Astrocyte (in vitro differentiated cells and primary cell): Measurements from ENCODE around the gene POMT2. TPM values are rescaled to one million over a fixed set of nuclear protein-coding genes. Genes with fewer than 3 reads are reported as not detected.

Source experiments
- DNase-seq: peaks from one replicate; pipeline ENCODE4 v3.0.0-alpha.2; 2010; ENCODE audit warnings: low read depth
- FAIRE-seq: peaks from 2 replicates; lab custom pipeline; 2011; peaks lifted over from hg19 to GRCh38; lab: Jason Lieb, UNC
- H2AFZ ChIP-seq: 2 replicates; pipeline ENCODE4 v1.6.0; 2012; ENCODE audit warnings: low read depth, low read length, inconsistent platforms
- H3K27ac ChIP-seq: 2 replicates; pipeline ENCODE4 v1.5.1; 2011; ENCODE audit warnings: low read depth, low read length, inconsistent platforms
- H3K27me3 ChIP-seq: 2 replicates; pipeline ENCODE4 v1.6.0; 2011; ENCODE audit warnings: low read length, inconsistent platforms; ENCODE audit not compliant: insufficient read depth
- H3K36me3 ChIP-seq: 2 replicates; pipeline ENCODE4 v1.5.1; 2011; ENCODE audit warnings: low read length, inconsistent platforms; ENCODE audit not compliant: insufficient read depth
- H3K4me1 ChIP-seq: 2 replicates; pipeline ENCODE4 v1.5.1; 2011; ENCODE audit warnings: low read length, inconsistent platforms; ENCODE audit not compliant: insufficient read depth
- H3K4me2 ChIP-seq: 2 replicates; pipeline ENCODE4 v1.6.0; 2012; ENCODE audit warnings: low read length, inconsistent platforms
- H3K4me3 ChIP-seq: 2 replicates; pipeline ENCODE4 v1.5.1; 2011; ENCODE audit warnings: low read depth, mild to moderate bottlenecking, low read length, inconsistent platforms; ENCODE audit not compliant: insufficient read depth
- H3K79me2 ChIP-seq: 2 replicates; pipeline ENCODE4 v1.6.0; 2012; ENCODE audit warnings: mild to moderate bottlenecking, low read length, inconsistent platforms; ENCODE audit not compliant: insufficient read depth
- H3K9ac ChIP-seq: 2 replicates; pipeline ENCODE4 v1.6.0; 2012; ENCODE audit warnings: mild to moderate bottlenecking, low read length, inconsistent platforms
- H3K9me3 ChIP-seq: 2 replicates; pipeline ENCODE4 v1.5.1; 2012; ENCODE audit warnings: low read depth, mild to moderate bottlenecking, low read length, inconsistent platforms; ENCODE audit not compliant: insufficient read depth
- H4K20me1 ChIP-seq: 2 replicates; pipeline ENCODE4 v1.6.0; 2012; ENCODE audit warnings: low read length, inconsistent platforms; ENCODE audit not compliant: insufficient read depth
- H3K27ac Mint-ChIP-seq: one replicate; pipeline ENCODE4 v1.8.0; 2021; ENCODE audit warnings: mild to moderate bottlenecking, mixed read lengths; ENCODE audit not compliant: unreplicated experiment
- H3K27me3 Mint-ChIP-seq: one replicate; pipeline ENCODE4 v1.8.0; 2021; ENCODE audit warnings: low read depth, mixed read lengths; ENCODE audit not compliant: unreplicated experiment
- H3K36me3 Mint-ChIP-seq: one replicate; pipeline ENCODE4 v1.8.0; 2021; ENCODE audit warnings: low read depth, mixed read lengths; ENCODE audit not compliant: unreplicated experiment
- H3K4me1 Mint-ChIP-seq: one replicate; pipeline ENCODE4 v1.8.0; 2021; ENCODE audit warnings: low read depth, mixed read lengths; ENCODE audit not compliant: unreplicated experiment
- H3K4me3 Mint-ChIP-seq: one replicate; pipeline ENCODE4 v1.8.0; 2021; ENCODE audit warnings: mild to moderate bottlenecking, moderate library complexity, mixed read lengths; ENCODE audit not compliant: unreplicated experiment
- H3K9me3 Mint-ChIP-seq: one replicate; pipeline ENCODE4 v1.8.0; 2021; ENCODE audit warnings: mild to moderate bottlenecking, mixed read lengths; ENCODE audit not compliant: unreplicated experiment
- EZH2 ChIP-seq: IDR thresholded peaks from 2 replicates; pipeline ENCODE4 v1.6.1; 2012; ENCODE audit warnings: mild to moderate bottlenecking, low read length, inconsistent platforms; ENCODE audit not compliant: insufficient read depth
- total RNA-seq: library from RNA; stranded (reverse); gene quantifications from 2 replicates; pipeline ENCODE4 v1.2.1, GENCODE V29; 2021
- TF ChIP-seq, protein P1 (sequence below): IDR thresholded peaks from 2 replicates; pipeline ENCODE4 v1.5.1; 2011; ENCODE audit warnings: low read depth, mild to moderate bottlenecking, inconsistent platforms, low read length, moderate library complexity; ENCODE audit not compliant: insufficient read depth

POMT2 gene
- total RNA-seq, 1 donor from 2014 or later = 53.4 TPM

DNA sequence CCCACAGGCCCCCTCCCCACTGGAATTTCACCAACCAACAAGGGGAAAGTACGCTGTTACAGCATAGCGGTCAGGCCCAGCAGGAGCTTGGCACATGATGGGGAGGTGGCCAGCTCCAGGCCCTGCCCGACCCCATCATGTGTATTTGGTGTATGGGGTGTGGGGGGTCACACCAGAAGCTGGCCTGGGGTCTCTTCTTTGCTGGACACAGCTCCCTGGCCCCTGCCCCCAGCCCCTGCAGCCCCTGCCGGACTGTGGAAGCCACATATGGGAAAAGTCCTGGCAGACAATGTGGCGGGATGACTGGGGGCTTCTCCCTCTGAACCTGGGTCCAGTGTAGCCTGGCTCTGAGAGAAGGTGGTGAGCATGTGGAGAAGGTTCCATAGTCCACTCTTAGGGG is 62.1 kb downstream of the POMT2 start:
- no peaks in the 10 kb centered on the region for H3K4me1 ChIP-seq
- Mint-ChIP-seq H3K9me3 (no peaks in the 10 kb centered on the region), H3K27me3 (peaks cover 43% of the 10 kb centered on the region), H3K4me3 (no peak overlapping the region), H3K27ac (no peak overlapping the region), H3K36me3 (peaks cover 8% of the 10 kb centered on the region), H3K4me1 (peaks cover 2% of the 10 kb centered on the region)
- H3K9me3 ChIP-seq = no peaks in the 10 kb centered on the region
- H3K4me3 ChIP-seq = no peak overlapping the region
- no peak overlapping the region for H3K4me2 ChIP-seq
- DNase-seq (no peak), FAIRE-seq (no peak)
- H3K9ac ChIP-seq = no peak overlapping the region
- no peaks in the 10 kb centered on the region for H3K79me2 ChIP-seq
- H3K36me3 ChIP-seq = no peaks in the 10 kb centered on the region
- TF ChIP-seq, protein P1, sequence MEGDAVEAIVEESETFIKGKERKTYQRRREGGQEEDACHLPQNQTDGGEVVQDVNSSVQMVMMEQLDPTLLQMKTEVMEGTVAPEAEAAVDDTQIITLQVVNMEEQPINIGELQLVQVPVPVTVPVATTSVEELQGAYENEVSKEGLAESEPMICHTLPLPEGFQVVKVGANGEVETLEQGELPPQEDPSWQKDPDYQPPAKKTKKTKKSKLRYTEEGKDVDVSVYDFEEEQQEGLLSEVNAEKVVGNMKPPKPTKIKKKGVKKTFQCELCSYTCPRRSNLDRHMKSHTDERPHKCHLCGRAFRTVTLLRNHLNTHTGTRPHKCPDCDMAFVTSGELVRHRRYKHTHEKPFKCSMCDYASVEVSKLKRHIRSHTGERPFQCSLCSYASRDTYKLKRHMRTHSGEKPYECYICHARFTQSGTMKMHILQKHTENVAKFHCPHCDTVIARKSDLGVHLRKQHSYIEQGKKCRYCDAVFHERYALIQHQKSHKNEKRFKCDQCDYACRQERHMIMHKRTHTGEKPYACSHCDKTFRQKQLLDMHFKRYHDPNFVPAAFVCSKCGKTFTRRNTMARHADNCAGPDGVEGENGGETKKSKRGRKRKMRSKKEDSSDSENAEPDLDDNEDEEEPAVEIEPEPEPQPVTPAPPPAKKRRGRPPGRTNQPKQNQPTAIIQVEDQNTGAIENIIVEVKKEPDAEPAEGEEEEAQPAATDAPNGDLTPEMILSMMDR = no peak
- no peak overlapping the region for H2AFZ ChIP-seq
- H3K27me3 ChIP-seq = peaks cover 10% of the 10 kb centered on the region
- no peak overlapping the region for H3K27ac ChIP-seq
- no peaks in the 10 kb centered on the region for H4K20me1 ChIP-seq

DNA sequence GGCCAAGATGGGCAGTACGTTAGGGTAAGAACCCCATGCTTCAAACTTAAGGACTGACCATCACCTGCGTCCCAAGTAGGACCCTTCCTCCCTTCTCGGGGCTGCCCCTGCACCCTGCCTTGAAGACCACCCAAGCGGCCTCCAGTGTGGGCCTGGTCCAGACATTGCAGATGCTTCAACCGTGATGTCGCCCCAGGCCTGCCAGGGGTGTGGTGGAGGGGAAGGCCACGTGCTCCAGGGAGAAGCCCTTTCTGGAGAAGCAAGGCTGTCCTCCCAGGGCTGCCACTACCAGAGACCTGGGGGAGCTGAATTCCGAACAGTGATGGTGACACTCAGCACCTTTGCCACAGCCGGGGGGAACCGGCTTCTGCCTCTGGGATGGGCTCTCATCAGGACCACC is 63.0 kb downstream of the POMT2 start:
- no peaks in the 10 kb centered on the region for H3K4me1 ChIP-seq
- H4K20me1 ChIP-seq = no peaks in the 10 kb centered on the region
- H3K36me3 ChIP-seq = no peaks in the 10 kb centered on the region
- H3K79me2 ChIP-seq = no peaks in the 10 kb centered on the region
- peaks cover 8% of the 10 kb centered on the region for H3K27me3 ChIP-seq
- H3K4me2 ChIP-seq = no peak overlapping the region
- H2AFZ ChIP-seq = no peak overlapping the region
- DNase-seq (no peak), FAIRE-seq (no peak)
- H3K4me3 ChIP-seq = no peak overlapping the region
- H3K4me1 Mint-ChIP-seq = peaks cover 2% of the 10 kb centered on the region
- no peaks in the 10 kb centered on the region for H3K9me3 Mint-ChIP-seq
- H3K4me3 Mint-ChIP-seq = no peak overlapping the region
- H3K27ac Mint-ChIP-seq = no peak overlapping the region
- no peak overlapping the region for H3K27ac ChIP-seq
- H3K27me3 Mint-ChIP-seq = peaks cover 34% of the 10 kb centered on the region
- H3K9ac ChIP-seq = no peak overlapping the region
- TF ChIP-seq, protein P1 = no peak
- no peak for TF ChIP-seq EZH2
- peaks cover 14% of the 10 kb centered on the region for H3K36me3 Mint-ChIP-seq
- H3K9me3 ChIP-seq = no peaks in the 10 kb centered on the region

DNA sequence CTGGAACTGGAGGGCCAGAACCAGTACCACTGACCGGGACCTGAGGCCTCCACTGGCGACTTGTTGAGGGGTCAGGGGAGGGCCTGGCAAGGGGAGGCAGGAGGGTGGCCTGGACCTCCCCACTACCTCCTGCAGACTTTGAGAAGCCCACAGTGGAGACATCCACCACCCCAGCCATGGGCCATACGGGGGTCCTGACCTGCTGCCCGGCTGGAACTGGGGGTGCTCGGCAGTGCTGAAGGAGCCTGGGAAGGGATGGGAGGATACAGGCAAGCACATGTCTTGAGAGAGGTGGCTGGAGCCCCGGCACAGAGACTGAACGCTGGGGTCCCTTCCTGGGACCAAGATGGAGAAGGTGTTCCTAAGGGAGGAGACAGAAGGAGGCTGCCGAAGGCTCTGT is 64.0 kb downstream of the POMT2 start:
- peaks cover 6% of the 10 kb centered on the region for H3K27me3 ChIP-seq
- no peak overlapping the region for H3K27ac Mint-ChIP-seq
- no peak for FAIRE-seq
- H3K9me3 ChIP-seq = no peaks in the 10 kb centered on the region
- H3K36me3 ChIP-seq = no peaks in the 10 kb centered on the region
- H3K9me3 Mint-ChIP-seq = no peaks in the 10 kb centered on the region
- H4K20me1 ChIP-seq = no peaks in the 10 kb centered on the region
- H3K4me2 ChIP-seq = no peak overlapping the region
- no peak overlapping the region for H2AFZ ChIP-seq
- H3K4me3 Mint-ChIP-seq = no peak overlapping the region
- peaks cover 33% of the 10 kb centered on the region for H3K27me3 Mint-ChIP-seq
- TF ChIP-seq, protein P1 = no peak
- no peak for TF ChIP-seq EZH2
- no peak overlapping the region for H3K9ac ChIP-seq
- H3K79me2 ChIP-seq = no peaks in the 10 kb centered on the region
- H3K4me1 Mint-ChIP-seq = peaks cover 2% of the 10 kb centered on the region
- no peak overlapping the region for H3K27ac ChIP-seq
- H3K4me1 ChIP-seq = no peaks in the 10 kb centered on the region
- DNase-seq = no peak
- peaks cover 14% of the 10 kb centered on the region for H3K36me3 Mint-ChIP-seq
- no peak overlapping the region for H3K4me3 ChIP-seq
